ENCODE measurements around the gene KDM4C.
"Not testable (repeated sequence)": the region's sequence is repeated elsewhere in the genome, so short reads cannot be mapped to it uniquely, and the experiment has no call there.

Gene KDM4C

DNA sequence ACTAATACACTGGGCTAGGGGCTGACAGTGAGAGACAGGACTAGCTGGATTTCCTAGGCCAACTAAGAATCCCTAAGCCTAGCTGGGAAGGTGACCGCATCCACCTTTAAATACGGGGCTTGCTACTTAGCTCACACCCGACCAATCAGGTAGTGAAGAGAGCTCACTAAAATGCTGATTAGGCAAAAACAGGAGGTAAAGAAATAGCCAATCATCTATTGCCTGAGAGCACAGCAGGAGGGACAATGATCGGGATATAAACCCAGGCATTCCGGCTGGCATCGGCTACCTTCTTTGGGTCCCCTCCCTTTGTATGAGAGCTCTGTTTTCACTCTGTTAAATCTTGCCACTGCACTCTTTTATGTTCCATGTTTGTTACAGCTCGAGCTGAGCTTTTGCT lies 425.4 kb downstream of the KDM4C start:
- not testable (repeated sequence) for DNase-seq

DNA sequence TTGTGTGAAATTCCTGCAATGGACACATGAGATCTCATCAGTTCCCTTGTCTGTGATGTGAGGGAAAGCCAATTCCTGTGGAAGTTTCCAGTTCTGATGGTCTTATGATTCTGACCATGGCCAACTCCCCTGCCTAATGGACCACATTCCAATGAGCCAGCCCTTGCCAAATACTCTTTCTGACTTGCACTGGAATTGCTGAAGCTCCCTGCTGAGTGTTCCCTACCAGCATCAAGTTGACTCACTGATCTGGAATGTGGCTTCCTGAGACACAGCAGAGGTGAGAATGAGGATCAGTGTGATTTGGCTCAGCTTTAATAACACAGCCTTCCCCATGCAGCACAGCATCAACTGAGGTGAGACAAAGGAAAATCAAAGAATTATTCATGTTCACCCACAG lies 427.8 kb downstream of the KDM4C start:
- no peak for DNase-seq

DNA sequence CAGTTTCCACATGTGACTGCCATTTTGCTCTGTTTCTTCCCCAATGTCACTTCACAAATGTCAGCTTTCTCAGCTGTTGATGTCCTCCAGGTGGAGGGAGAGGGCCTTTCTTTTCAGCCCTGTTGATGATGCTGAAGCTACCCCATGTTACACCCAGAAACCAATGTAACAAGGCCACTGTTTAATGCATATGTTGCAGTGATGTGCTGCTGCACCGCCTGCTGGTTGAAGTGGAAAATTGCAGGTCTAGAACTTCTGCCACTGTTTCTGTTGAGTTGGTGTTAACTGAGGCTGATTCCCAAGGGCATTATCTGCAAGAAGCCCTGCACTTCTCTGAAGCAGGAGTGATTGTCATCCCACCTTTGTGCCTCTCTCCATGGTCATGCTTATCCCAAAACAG lies 428.4 kb downstream of the KDM4C start:
- no peak for DNase-seq

DNA sequence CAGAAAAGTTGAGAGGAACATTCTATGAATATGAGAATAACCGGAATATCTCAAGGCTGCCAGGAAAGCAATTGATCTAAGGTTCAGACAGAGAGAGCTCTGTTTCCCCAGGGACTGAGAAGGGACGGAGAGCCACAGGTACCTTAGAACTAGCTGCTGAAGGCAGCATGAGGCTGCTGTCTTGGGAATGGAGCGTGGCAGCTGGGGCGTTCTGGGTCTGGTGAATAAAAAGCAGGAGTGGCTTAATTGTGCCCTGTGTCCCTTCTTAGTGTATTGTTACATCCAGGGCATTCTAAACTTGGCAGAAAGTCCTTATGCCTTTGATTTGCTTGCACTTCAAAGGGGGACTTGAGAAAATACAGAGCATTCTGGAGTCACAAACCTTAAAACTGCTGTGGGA lies 434.5 kb downstream of the KDM4C start:
- DNase-seq = no peak

DNA sequence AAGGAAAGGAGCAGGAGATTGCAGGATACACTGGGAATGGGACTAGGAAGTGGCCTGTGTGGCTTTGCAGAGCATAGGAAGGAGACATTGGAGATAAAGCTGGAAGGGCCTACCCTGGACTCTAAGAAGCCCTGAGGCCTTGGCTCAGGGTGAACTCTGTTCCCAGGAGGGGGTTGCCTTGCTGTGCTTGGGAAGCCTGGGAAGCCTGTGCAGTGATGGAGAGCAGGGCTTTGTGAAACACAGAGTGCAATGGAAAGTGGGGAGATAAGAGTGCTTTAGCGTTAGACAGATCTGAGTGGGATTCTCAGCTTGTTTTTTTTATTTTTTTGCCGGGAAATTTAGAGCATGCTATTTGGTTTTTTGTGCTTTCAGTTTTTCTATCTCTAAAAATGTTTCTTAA lies 437.8 kb downstream of the KDM4C start:
- no peak for DNase-seq

DNA sequence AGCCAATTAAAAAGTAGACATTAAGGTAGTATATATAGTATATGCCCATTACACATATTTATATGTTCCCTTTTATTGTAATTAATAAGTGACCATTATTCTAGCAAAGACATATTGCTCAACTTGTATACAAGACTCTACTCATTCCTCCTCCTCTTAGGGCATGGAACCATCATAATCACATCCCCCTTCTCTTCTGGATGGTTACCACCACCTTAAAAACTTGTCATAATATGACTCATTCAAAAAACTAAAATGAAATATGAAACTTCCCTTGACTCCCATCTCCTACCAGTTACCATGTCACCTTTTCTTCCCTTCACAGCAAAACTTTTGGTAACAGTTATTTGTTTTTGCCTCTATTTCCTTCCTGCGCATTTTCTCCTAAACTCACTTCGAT lies 438.7 kb downstream of the KDM4C start:
- DNase-seq = no peak

DNA sequence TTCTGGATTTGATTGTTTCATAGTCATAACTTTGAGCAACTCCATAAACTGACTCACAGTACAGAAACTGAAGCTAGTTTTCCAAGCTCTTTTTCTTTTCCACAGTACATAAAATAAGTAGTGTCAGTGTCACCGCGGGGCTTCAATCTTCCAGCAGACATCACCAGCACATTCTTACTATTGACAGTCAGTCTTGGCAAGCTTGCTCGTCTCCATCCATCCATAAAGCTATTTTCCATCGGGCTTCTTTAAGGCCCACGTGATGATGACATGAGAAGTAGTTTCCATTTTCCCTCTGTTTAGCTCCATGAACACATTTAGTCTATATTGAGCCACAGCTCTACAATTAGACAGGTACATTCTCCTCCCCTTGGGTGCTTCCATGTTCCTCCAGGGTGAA lies 443.4 kb downstream of the KDM4C start:
- DNase-seq = no peak

DNA sequence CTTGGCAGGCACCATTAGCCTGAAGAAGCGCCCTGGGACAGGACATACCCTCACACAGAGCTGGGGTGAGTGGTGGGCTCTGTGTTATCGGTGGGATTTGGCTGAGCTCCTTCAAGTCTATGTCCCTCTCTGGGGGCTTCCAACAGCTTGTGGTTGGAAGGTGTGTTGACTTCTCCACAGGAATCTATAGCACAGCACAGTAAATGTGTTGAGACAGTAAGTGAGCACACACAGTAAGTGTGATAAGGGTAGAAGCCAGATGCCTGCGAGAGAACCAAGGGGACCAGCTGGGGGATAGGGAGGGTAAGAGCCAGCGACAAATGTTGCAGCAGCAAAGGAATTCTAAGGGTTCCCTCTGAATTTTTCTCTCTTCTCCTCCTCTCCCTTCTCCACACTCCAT lies 448.0 kb downstream of the KDM4C start:
- no peak for DNase-seq

DNA sequence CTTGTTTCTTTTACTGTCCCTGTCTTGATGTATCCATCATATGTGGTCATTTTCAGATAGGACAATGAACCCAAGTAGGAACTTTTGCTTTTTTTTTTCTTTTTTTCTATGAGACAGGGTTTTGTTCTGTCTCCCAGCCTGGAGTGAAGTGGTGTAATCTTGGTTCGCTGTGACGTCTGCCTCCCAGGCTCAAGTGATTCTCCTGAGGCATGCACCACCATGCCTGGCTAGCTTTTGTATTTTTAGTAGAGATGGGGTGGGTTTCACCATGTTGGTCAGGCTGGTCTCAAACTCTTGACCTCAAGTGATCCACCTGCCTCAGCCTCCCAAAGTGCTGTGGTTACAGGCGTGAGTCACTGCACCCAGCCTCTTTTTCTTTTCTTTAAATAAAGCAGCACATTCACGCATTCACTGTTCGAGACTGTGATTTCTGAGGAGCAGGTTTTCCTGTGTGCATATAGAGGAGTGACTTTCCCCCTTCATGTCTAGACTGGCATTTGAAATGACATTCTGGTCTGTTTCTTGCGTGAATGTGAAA lies 448.5 kb downstream of the KDM4C start:
- no peak for DNase-seq

DNA sequence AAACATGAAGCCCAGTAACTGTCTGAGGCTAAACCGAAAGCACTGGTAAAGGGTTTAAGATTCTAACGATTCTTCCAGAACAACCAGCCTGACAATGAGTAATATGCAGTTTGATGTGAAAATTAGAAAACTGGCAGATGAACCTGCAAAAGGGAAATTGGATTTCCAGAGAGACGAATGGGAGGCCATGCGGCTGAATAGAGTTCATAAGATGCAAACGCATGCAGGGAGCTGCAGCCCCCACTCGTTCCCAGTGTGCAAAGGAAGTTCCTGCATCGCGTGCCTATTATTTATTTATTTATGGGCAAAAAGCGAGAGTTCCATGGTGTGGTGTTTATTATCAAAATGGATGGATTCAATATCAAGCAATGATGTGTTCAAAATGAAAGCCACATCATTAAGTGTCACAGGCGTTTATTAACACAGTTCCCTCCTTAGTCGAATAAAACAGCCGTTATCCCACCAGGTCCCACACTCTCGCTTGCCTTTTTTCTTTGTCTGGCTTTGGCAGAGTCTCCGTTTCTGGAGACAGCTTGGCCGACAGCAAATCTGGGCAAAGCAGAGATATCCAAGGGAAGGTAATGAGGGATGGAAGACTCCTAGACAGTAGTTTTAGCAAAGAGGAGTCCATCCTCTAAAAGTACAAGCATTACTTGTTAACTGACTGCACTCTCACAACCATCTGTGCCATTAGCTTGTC lies 451.4 kb downstream of the KDM4C start:
- DNase-seq = no peak

DNA sequence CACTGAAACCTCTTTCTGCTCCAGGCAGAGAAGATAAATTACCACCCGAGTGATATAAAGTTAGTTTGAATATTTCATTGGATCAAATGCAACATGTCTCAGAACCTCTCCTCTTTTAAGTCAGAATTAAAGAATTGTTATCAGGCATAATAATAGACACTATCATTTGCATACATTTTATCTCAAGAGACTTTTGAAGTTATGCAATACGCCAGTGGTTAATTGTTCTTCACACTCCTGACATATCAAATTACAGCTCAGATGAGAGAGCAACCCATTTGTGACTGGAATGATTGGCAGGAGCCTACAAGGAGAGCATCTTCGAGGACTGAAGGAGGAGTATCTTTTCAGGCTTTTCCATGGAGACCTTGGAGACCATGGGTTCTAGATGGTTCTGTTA lies 452.2 kb downstream of the KDM4C start:
- no peak for DNase-seq

DNA sequence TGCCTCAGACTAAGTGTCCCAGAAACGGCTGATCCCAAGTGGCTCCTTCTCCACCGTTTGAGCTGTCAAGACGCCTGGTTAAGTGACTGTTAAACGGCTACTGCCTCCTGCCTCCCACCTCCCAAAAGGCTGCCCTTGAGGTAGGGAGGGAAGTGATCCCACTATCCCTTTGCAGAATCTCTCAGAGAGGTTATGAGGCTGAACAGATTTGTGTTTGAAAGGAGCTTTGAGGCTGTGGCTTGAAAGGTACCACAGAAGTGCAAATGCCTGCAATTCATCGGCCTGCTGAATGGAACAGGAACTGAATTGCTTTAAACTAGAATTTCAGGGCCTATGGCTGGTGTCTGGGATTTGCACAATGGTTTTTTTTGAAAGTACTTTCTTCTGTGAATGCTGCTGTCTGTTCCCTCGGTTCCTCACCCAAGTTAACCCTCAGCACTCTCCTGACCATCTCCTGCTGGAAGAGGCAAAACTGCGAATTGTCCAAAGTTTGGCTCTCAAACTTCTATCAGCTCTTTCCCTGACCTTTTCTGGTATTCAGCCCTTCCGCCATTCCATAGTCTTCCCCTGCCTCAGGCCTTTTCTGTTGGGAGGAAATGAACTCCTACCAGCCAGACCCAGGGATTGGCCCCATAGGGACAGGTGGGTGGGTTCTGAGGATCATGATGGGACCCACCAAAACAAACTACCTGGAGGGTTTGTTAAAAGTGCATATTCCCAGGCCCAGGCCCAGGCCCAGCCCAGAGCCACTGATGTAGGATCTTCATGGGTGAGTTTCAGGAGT lies 453.3 kb downstream of the KDM4C start:
- DNase-seq = no peak

DNA sequence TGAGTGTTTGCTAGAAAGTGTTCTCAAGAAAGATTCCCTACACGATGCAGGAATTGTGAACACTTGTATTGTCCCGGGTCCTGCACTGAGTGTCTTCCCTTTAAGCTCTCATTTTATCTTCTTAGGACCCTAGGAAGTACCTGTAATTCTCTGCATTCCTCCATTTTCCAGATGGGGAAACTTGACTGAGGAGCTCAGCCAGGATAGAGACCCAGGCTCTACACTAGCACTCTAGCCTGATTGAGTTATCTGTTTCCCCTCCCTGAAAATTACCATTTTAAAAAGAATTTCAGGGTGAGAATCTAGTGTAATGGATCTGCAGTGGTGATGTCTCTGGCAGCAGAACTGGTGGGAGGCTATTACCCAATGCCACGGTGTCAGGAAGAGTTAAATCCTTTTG lies 453.9 kb downstream of the KDM4C start:
- DNase-seq = no peak

DNA sequence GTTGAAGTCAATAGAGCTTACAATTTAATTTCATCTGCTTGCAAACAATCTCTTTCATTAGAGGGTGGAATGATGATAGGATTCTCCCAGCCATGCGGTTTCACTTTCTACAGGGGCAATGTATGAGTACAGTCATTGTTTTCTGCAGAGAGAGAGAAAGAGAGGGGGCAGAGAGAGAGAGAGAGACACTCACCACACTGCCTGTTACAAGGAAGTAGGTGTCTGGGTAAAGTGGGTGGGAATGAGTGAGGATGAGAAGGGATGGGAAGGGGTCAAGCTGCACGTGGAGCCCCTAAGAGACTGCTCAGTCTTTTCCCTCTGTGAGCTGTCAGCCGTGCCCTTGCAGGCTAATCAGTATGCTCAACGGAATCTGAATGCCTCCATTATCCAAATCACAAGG lies 454.3 kb downstream of the KDM4C start:
- no peak for DNase-seq

DNA sequence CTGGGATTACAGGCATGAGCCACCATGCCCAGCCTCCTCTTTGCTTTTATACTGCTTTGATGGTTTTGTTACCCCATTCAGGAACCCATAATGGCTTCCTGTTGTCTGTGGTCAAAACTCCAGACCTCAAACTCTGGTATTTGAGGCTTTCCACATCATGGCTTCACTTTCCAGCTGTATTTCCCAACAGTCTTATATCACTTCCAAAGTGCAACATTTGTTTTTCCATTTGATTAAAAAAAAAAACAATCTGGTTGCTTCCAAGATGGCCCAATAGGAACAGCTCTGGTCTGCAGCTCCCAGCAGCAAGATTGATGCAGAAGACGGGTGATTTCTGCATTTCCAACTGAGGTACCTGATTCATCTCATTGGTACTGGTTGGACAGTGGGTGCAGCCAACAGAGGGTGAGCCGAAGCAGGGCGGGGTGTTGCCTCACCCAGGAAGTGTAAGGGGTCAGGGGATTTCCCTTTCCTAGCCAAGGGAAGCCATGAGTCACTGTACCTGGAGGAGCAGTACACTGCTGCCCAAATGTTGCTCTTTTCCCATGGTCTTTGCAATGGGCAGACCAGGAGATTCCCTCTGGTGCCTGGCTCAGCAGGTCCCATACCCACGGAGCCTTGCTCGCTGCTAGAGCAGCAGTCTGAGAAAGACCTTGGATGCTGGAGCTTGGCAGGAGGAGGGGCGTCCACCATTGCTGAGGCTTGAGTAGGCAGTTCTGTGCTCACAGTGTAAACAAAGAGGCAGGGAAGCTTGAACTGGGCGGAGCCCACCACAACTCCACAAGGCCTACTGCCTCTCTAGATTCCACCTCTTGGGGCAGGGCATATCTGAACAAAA lies 458.4 kb downstream of the KDM4C start:
- no peak for DNase-seq

DNA sequence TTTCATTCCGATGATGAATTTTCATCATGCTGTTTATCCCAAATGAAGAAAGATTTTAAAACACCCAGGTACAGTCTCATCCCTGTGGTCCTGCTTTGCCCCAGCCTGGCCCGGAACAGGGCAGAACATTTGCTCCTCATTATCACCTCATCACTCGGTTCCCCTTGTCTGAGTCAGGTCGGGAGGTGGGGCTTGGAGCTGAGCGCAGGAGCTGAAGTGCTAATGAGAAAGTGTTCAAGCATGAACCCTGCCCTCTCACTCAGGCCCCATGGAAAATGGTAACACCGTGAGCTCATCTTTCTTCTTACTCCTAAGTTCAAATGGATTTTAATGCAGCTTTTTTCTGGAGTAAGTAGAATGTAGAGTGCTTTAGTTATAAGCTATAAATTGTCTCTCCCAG lies 466.2 kb downstream of the KDM4C start:
- DNase-seq = no peak

All from right forelimb (tissue), 1 donor.